Measurements from ENCODE around the gene HCFC1.

Gene HCFC1

DNA sequence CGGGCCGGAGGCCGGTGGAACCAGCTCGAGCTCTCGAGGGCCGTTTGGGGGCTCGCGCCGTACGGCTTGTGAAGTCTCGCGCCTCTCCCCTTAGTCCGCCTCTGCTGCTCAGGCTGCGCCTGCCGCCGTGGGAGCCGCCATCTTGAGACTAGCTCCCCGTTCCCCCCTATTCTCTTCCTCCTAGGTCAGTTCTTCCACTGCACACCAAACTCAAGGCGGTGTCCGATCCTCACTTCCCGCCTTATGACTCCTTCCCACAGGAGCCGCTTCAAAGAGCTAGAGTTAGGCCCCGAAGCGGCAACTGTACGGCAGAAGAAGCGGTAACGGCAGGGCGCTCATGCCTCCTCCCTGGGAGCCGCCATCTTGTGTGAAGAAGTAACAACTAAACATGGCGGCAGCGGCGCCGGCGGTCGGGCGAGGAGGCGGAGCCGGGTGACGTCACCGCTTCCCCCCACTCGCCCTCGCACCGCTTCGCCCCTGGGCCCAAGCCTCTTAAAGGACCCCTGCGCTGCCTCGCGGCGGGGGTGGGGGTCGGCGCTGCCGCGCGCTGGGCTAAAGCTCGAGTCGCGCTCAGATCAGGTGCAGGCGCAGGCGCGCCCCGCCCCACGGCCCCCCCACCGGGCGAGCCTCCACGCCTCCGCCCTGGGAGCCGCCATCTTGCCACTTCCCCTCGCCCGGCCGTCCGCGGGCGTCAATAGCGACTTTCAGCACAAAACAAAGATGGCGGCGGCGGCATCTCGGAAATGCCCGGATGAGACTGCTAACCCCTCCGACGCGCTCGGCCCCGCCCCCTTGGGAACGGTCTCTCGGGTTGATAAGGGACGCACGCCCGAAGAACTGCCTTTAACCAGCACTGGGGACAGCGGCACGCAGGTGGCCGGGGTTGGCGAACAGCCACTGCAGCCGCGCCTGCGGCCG, at the start of gene HCFC1:
Gene HCFC1, minus strand, starts transcription at position 369 of the 918 bp plus-strand sequence. CDS start 978 bp downstream, outside the sequence.
- peak; percentile 92 for DNase-seq

DNA sequence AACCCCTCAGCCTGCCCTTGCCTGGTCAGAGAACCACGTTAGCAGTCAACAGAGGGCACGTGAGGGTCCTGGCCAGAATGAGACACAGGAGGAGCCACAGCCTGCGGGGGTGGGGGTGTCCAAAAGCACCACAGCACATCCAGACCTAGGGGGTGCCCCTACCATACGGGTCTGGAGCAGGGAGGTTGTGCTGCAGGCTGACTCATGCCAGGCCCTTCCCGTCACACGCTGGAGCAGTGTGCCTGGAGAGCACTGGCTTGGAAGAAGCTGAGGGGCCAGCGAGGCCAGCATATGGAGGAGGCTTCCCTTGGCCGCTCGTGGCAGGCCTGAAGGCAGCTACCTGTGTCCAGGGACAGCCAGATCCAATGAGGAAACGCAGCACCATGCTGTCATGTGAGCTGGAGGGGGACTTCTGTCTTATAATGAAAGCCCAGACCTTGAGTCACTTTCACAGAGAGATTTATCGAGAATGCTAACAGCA, 49.6 kb upstream of the HCFC1 start:
- DNase-seq = peak; percentile 48

DNA sequence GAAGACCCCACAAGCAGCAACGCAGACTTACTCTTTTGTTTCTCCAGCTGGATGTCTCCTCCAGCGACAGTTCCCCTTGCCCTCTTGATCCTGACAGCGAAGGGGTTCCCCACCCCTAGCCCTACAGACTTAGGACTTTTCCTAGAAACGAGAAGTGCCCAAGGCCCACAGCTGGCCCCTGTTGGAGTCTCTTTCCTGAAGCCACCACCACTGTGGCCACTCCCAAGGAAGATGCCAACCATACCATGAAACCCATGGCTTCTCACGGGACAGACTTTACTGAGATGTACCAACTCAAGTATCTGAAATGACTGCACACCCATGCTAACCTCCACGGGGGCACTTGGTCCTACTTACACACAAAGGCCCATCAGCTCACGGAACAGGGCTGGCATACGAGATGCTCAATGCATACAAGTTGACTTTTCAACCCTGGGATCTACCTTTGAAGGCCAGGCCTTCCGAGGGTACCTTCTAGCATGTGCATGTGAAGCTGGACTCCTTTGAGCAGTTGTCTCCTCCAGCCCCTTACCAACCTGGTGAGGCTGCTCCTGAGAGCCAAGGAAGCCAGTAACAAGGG, 49.0 kb upstream of the HCFC1 start:
- DNase-seq = peak; percentile 30

DNA sequence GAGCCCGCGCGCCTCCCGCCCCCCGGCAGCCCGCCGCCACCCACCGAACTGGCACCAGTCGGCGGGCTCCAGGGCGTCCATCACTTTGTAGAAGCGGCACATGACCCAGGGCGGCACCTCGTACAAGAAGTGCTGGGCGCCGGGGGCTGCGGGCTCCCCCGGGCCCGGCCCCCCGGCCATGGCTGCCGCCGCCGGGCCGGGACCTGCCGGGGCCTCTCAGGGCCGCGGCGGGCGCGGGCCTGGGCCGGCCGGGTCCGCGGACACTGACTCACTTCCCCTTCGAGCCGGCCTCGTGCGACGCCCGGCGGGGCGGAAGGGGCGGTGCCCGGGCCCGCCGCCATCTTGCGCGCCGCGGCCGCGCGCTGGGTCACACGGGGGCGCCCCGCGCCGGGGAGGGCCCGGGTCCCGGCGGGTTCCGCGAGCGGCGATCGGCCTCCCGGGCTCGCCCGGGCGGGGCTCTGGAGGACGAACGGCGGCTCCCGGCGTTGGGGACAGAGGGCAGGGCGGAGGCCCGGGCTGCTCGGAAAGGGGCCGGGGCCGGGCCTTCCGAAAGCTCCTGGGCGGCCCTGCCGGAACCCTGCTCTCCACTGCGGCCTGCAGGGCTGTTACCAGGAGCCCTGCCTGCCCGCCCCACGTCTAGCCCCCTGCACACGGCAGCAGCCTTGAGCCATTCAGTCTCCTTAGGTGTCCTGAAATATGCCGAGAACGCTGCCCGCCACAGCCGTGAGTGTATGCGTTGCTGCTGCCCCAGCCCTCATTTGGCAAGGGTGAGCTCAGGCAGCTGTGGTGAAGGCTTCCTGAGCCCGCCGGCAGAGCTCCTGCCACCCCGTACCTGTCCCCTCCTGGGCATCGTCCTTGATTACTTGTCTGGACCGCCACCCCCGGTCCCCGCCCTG, 48.3 kb upstream of the HCFC1 start, which contains the start of gene IRAK1:
Gene IRAK1, minus strand, starts transcription at position 270 of the 896 bp plus-strand sequence. Its CDS starts 90 bp downstream, at position 180.
- peak; percentile 63 for DNase-seq

DNA sequence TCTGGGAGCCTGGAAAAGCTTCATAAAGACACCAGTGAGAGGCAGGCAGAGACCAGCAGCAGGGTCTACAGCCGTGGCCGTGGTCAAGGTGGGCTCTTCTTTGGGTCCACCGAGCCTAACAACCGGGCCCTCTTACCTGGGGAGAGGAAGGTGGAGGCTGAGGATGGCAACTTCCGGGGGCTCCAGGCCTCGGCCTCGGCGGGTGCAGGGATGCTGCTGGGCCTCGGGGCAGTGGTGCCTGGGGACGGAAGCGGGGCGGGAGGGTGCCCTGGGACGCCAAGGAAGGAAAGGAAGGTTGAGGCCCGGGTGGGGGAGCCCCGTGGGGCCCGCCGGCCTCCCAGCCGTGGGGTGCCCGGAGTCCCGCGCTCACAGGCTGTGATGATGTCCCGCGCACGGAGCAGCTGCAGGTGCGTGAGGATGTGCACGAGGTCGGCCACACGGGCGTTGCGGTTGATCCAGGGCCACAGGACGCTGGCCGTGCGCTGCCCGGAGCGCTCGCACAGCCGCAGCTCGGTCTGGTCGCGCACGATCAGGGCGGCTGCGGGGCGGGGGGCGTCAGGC, 47.5 kb upstream of the HCFC1 start:
- DNase-seq = peak; percentile 17

DNA sequence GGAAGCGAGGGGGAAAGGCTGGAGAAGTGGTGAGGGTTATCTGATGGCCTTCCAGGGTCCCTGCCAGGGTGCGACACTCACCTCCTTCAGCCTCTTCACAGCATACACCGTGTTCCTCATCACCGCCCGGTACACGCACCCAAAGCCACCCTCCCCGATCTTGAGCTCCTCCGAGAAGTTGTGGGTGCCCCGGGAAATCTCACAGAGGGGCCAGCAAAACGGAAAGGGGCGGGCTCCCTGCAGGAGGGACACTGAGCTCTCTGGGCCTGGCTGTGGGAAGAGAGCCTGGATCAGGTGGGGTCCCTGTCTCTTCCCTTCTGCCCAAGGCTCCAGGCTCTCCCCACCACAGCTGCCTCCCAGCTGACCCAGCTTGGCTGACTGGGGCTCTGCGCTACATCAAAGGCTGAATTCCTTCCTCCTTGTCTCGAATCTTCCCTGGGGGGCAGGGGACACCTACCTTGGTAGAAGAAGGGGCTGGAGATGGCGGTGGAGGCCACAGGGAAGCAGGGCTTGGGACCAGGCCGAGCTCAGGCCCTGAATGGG, 47.0 kb upstream of the HCFC1 start:
- DNase-seq = no peak

DNA sequence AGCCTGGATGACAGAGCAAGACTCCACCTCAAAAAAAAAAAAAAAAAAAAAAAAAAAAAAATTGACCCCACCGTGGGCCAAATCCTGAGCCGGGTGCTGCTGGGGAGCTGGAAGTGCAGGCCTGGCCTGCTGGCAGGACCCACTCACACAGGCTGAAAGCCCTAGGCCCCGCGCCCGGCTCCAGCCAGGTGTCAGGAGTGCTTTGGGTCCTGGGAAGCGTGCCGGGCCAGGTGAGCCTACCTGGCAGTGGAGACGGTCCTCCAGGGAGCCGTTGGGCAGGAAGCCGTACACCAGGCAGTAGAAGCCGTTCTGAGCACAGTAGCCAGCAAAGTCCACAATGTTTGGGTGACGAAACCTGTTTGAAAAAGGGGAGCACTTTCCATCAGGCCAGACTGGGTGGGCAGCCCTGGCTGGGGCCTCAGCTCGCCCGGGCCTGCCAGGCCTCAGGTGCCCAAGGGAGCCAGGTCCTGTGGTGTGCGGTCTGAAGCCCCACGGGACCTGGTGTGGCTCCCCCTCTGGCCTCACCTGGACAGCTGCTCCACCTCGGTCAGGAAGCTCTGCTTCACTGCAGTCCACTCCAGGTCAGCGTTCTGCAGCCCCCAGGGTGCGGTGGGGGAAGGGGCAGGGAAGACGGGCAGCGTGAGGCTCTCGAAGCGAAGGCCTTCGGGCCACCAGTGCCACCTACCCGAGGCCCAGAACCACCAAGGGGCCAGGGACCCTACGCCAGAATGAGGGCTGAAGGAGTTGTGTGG, 46.3 kb upstream of the HCFC1 start:
- DNase-seq = no peak

DNA sequence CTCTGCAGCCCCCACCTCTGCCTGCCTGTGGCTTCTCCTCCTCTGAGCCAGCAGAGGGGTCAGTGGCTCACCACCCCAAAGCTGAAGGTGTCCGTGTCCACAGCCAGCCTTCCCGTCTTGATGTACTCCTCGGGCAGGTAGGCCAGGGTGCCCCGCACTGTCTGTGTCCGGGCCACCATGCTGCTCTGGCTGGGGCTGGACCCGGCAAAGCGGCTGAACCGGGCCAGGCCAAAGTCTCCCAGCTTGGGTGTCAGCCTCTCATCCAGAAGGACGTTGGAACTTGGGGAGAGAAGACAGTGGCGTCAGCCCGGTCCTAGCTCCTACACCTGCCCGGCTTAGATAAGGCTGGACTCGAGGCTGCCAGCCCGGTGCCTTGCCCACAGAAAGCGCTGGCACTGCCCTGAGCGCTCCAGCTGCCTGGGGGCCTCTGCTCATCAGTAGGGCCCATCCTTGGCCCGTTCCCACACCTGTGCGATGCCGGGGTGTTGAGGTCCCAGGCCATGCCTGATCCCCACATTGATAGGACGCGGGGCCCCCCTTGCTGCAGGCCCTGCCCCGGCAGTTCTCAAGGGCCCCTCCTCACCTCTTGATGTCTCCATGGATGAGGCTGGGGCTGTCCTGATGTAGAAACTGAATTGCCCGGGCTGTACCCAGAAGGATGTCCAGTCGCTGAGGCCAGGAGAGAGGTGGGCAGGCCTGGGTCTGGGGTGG, 44.9 kb upstream of the HCFC1 start:
- peak; percentile 17 for DNase-seq

DNA sequence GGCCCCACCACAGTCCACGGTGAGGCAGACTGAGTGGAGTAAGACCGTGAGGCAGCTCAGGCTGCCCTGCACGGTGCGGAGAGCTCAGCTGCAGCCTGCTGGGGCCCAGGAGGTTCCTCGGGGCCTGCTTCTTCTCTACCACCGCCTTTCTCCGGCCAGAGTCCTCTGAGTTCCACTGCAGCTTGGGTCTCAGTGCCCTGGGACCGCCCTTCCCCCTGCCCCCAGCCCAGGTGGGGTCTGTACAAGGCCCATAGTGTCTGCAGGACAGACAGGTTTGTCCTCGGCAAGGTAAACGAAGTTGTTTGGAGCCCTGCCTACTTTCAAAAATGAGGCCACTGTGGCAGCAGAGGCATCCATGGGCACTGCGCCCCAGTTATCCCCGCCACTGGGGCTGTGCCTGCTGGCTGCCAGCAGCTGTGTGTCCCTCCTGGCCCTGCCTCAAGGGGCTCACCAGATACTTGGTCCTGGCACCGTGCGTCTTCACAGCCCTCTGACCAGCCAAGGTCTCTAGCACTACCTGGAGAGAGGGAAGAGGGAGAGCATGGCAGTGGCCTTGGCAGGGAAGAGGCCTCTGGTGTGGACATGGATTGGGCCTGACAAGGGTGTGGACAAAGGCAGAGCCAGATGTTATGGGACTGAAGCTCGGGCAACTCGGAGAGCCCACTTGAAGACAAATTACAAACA, 44.1 kb upstream of the HCFC1 start:
- no peak for DNase-seq

DNA sequence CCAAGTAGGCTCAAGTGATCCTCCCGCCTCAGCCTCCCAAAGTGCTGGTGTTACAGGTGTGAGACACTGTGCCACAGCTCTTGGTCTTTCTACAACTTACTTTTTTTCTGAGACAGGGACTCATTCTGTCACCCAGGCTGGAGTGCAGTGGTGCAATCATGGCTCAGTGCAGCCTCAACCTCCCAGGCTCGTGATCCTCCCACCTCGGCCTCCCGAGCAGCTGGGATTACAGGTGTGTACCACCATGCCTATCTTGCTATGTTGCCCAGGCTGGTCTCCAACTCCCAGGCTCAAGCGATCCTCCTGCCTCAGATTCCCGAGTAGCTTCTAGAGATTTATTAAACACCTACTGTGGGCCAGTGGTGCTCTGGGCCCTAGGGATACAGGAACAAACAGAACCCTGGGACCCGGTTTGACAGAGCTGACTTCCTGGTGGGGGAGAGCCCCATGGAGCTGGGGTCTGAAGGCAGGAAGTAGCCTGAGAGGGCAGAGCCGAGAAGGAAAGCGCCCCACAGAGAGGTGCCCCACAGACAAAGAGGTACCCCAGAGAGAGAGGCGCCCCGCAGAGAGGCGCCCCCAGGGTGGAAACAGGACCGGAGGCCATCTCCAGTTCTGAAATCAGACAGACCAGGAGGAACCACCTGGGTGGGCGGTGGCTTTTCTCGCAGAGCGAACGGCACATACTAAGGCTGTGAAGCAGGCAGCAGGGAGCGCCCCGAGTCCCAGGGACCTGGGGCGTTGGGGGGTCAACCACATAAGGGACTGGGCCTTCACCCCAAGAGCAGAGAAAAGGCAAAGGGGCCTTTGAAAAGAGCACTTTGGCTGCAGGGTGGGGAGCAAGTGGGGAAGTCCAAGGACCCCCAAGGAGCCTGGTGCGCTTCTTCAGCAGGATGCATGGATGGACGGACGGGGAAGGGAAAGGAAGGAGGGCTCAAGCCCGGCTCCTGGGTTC, 43.1 kb upstream of the HCFC1 start:
- DNase-seq = no peak

DNA sequence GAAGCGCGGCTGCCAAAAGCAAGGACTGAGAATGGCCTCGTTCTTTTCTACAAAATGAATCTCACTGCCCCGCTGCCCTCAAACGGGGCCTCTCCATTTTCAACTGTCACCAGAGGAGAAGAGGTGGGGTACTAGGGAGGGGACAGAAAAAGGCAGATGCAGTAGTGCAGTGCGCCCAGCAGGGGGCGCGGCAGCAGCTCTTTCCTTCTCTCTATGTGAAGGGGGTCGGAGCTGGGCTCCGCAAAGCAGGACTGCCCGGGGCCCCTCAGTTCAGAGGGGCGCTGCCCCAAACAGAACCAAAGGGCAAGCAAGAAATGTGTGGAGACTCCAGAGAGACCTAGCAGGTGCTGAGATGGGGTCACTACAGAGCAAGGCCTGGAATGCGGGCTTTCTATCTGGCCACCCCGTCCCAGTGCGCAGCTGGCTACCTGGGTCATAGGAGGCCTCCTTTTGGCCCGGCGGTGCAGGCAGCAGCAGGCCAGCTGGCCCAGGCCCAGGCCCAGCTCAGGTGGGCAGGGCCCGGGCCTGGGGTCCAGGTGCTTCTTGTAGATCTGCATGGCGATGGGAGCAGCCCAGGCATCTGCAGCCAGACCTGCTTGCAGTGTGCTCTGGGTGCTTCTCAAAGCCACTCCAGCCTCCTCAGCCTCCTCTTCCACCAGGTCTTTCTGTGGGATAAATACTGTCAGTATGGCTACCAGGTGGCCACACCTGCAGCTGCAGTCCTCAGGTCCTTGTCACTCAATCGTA, 42.2 kb upstream of the HCFC1 start:
- DNase-seq = peak; percentile 61

DNA sequence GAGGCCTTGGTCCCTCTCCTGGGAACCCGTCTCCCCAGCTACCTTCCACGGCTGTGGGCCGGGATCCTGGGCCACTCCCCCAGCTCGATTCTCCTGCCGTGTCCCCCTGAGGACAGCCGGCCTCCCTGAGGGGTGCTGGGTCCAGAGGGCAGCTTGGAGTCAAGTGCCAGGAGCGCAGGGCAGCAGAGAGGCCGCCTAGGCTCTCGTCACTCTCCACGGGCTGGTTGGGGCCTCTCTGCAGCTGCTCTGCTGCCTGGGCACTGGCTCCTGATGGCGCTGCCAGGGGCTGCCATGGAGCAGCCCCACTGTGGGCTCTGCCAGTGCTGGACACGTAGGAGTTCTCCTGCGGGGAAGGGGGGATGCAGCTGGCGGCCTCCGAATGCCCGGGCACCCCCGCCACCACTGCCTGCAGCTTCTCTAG, 41.4 kb upstream of the HCFC1 start:
- DNase-seq = no peak

DNA sequence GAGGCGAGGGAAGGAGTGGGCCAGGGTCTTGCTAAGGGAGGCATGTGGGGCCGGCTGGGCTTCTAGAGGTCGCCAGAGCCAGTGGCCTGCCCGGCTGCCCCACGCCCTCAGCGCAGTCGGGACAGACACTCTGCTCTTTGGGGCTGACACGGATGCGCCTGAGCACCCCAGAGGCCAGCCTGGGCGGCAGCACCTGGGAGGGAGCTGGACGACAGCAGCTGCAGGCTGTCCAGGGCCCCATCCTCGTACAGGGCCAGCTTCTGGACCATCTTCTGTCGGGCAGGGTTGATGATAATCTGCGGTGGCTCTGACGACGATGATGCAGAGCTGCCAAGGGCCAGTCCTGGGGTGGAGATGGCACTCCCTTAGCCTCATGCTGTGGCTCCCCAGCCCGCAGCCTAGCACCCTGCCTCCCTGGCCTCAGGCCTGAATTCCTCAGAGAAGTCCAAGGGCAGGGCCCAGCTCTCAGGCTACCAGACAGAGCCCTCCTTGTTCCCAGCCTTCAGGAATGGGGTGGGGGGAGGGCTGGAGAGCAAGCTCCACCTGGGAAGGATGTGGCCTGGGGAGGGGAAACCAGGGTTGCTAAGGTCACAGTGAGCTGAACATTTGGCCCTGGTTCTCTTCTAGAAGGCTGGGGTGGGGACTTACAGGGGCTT, 40.8 kb upstream of the HCFC1 start:
- DNase-seq = no peak

DNA sequence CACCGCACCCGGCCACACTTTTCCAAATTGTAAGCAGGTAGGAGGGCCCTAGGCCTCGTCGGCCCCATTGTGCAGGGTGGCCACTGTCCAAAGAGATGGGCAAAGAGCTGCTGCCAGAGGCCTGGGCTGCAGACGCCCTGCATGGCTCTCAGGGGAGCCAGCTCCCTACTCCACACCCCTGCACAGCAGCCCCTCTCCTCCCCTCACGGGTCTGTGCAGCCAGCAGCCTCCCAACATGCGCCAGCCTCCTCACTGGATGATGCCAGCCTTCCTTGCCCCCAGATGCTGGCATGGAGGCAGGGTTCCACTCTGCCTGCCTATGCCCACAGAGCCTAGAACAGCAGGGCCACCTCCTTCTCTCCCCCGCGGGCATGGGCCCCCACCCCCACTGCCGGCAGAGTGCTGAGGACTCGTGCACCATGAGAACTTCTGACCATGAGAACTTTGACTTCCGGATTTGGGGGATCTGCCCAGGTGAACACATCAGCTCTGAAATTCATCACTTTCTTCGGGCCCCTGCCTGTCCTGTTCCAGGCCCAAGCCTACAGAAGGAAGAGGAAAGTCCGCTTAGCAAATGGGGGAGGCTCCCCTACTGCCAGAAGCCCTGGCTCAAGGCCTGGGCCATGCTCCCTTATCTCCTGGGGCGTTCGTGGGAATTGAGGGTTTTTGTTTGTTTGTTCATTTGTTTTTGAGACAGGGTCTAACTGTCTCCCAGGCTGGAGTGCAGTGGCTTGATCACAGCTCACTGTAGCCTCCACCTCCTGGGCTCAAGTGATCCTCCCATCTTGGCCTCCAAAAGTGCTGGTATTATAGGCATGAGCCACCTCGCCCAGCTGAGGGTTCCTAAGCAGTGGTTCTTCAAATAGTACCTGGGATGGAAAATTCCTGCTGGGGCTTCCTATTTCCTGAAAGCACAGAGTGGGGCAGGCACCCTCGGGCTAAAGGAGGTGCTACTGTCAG, 40.0 kb upstream of the HCFC1 start:
- DNase-seq = no peak

DNA sequence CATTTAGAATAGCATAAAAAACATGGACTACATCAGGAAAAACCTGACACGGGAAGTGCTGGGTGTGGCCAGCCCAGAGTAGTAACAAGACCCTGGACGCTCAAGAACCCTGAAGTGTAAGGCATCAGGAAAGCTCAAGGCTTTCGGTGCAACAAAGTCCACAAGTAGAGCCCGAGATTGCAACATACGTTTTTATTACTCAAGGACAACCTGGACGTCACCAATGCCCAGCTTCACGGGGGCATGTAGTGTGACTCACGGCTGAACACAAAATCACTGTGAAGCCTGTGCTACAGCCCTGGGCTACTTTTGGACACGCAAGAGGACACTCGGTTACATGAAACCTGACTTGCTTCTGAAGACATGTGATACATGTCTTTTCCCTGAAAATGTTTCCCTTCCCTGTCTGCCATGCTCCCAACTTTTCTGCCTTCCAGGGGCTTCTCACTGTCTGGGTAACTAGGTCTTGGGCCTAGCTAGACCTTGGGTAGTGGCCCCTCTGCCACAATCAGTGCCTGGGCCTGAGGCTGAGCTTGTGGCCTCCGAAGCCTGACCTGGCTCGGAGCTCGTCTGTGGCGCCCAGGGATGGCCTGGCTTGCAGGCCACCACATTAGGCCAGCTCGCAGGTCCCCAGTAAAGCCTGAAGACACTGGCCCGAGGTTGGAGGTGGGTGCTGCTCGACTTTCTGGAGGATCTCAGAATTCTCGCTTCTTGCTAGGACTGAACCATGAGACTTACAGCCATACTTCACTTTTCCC, 38.9 kb upstream of the HCFC1 start:
- no peak for DNase-seq

DNA sequence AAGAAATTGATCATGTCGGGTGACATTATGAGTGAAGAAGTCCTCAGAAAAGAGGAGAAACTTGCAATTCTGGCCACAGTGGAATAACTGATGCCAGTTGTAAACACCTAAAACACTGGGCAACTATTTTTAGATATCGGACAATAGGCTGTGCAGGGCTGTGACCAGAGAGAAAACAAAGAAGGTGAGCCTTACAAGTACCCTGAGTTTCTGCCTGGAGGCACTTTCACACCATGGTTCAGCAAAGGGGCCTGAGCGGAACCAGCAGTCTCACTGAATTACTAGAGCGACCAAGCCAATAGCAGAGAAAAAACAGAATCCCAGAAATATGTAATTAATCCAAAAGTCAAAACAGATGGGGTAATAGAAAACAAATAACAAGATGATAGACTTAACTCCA, 36.9 kb upstream of the HCFC1 start:
- no peak for DNase-seq
